ENCODE data around the gene ARAP1.

Gene ARAP1

GRCh38 chr11:72776117-72776843 is 24.1 kb upstream of the ARAP1 start:
- no peak for TF ChIP-seq CTCF (conservative IDR thresholded peaks at IDR 0.05; ENCODE audit: low read depth, low read length)
- H3K4me1 ChIP-seq (ENCODE audit: low read depth, poor library complexity, severe bottlenecking), result peaks cover 4% of the 10 kb centered on the region
- H2AFZ ChIP-seq (ENCODE audit: low read depth), result no peak overlapping the region

GRCh38 chr11:72775288-72776110 is 23.3 kb upstream of the ARAP1 start:
- H3K9ac ChIP-seq, result no peak overlapping the region
- no peak overlapping the region for H3K4me3 ChIP-seq (IDR thresholded peaks at IDR 0.05; ENCODE audit: insufficient read depth, low read depth, low read length)
- no peaks in the 10 kb centered on the region for H3K4me1 ChIP-seq (ENCODE audit: low read depth, poor library complexity, severe bottlenecking)
- no peaks in the 10 kb centered on the region for H3K36me3 ChIP-seq (ENCODE audit: insufficient read depth)
- no peaks in the 10 kb centered on the region for H3K27me3 ChIP-seq (ENCODE audit: insufficient read depth, low read depth)
- TF ChIP-seq CTCF (conservative IDR thresholded peaks at IDR 0.05; ENCODE audit: low read depth, low read length), result no peak
- no peak overlapping the region for H3K4me2 ChIP-seq
- no peaks in the 10 kb centered on the region for H3K79me2 ChIP-seq (ENCODE audit: insufficient read depth, low read depth)
- H2AFZ ChIP-seq (ENCODE audit: low read depth), result no peak overlapping the region
- no peak overlapping the region for H3K27ac ChIP-seq
- no peaks in the 10 kb centered on the region for H4K20me1 ChIP-seq (ENCODE audit: insufficient read depth)

More at GRCh38 chr11:72776117-72776843, 24.1 kb upstream of the ARAP1 start:
- H3K27ac ChIP-seq, result no peak overlapping the region
- H3K27me3 ChIP-seq (ENCODE audit: insufficient read depth, low read depth), result peaks cover 5% of the 10 kb centered on the region; the same call in 1 of the 2 replicates
- H4K20me1 ChIP-seq (ENCODE audit: insufficient read depth), result no peaks in the 10 kb centered on the region
- no peak overlapping the region for H3K4me2 ChIP-seq
- no peaks in the 10 kb centered on the region for H3K79me2 ChIP-seq (ENCODE audit: insufficient read depth, low read depth)
- no peak overlapping the region for H3K9ac ChIP-seq
- H3K36me3 ChIP-seq (ENCODE audit: insufficient read depth), result no peaks in the 10 kb centered on the region
- H3K4me3 ChIP-seq (IDR thresholded peaks at IDR 0.05; ENCODE audit: insufficient read depth, low read depth, low read length), result no peak overlapping the region

GRCh38 chr11:72774499-72774898 is 22.3 kb upstream of the ARAP1 start:
- Histone ChIP-seq H3K36me3 (ENCODE audit: insufficient read depth) (no peaks in the 10 kb centered on the region), H3K4me1 (ENCODE audit: low read depth, poor library complexity, severe bottlenecking) (no peaks in the 10 kb centered on the region), H3K27ac (no peak overlapping the region), H3K9ac (no peak overlapping the region), H3K79me2 (ENCODE audit: insufficient read depth, low read depth) (no peaks in the 10 kb centered on the region), H3K27me3 (ENCODE audit: insufficient read depth, low read depth) (no peaks in the 10 kb centered on the region), H3K4me3 (IDR thresholded peaks at IDR 0.05; ENCODE audit: insufficient read depth, low read depth, low read length) (no peak overlapping the region), H4K20me1 (ENCODE audit: insufficient read depth) (no peaks in the 10 kb centered on the region), H3K4me2 (no peak overlapping the region), H2AFZ (ENCODE audit: low read depth) (no peak overlapping the region)
- no peak for TF ChIP-seq CTCF (conservative IDR thresholded peaks at IDR 0.05; ENCODE audit: low read depth, low read length)

GRCh38 chr11:72773696-72774095 is 21.5 kb upstream of the ARAP1 start:
- no peak overlapping the region for H2AFZ ChIP-seq (ENCODE audit: low read depth)
- no peak overlapping the region for H3K4me3 ChIP-seq (IDR thresholded peaks at IDR 0.05; ENCODE audit: insufficient read depth, low read depth, low read length)
- H3K4me2 ChIP-seq, result no peak overlapping the region
- no peaks in the 10 kb centered on the region for H4K20me1 ChIP-seq (ENCODE audit: insufficient read depth)
- H3K9ac ChIP-seq, result no peak overlapping the region
- H3K27ac ChIP-seq, result no peak overlapping the region
- no peaks in the 10 kb centered on the region for H3K4me1 ChIP-seq (ENCODE audit: low read depth, poor library complexity, severe bottlenecking)
- no peaks in the 10 kb centered on the region for H3K79me2 ChIP-seq (ENCODE audit: insufficient read depth, low read depth)
- no peaks in the 10 kb centered on the region for H3K36me3 ChIP-seq (ENCODE audit: insufficient read depth)
- TF ChIP-seq CTCF (conservative IDR thresholded peaks at IDR 0.05; ENCODE audit: low read depth, low read length), result no peak
- H3K27me3 ChIP-seq (ENCODE audit: insufficient read depth, low read depth), result no peaks in the 10 kb centered on the region

All from KMS-11 (cell line).